NCI-H345 treated with DMSO at 0.1 percent for 48 hours (cell line): Measurements from ENCODE around the gene MPHOSPH9.

ENCODE experiments used
- DNase-seq: peaks from one replicate; lab custom pipeline; 2025; ENCODE audit not compliant: unreplicated experiment; lab: John Stamatoyannopoulos, UW

The MPHOSPH9 gene

GRCh38 chr12:123150275-123150743 lies 82.6 kb downstream of the MPHOSPH9 start:
- DNase-seq: no peak

GRCh38 chr12:123149501-123150274 lies 83.3 kb downstream of the MPHOSPH9 start:
- no peak for DNase-seq

GRCh38 chr12:123149088-123149487 lies 83.9 kb downstream of the MPHOSPH9 start:
- no peak for DNase-seq

- no peak for DNase-seq
These were observed 84.3 kb downstream of the MPHOSPH9 start for GRCh38 chr12:123148655-123149054.

- no peak for DNase-seq
These were observed 84.7 kb downstream of the MPHOSPH9 start for GRCh38 chr12:123148223-123148622.

GRCh38 chr12:123145211-123145610 lies 87.7 kb downstream of the MPHOSPH9 start:
- no peak for DNase-seq

- no peak for DNase-seq
These were observed 89.0 kb downstream of the MPHOSPH9 start for GRCh38 chr12:123143736-123144461.

- peak; percentile 33 for DNase-seq
These were observed 89.8 kb downstream of the MPHOSPH9 start for GRCh38 chr12:123142921-123143735.

- no peak for DNase-seq
These were observed 90.5 kb downstream of the MPHOSPH9 start for GRCh38 chr12:123142518-123142840.

- DNase-seq: no peak
These were observed 91.1 kb downstream of the MPHOSPH9 start for GRCh38 chr12:123141615-123142517.

GRCh38 chr12:123140676-123141614 lies 92.0 kb downstream of the MPHOSPH9 start:
- no peak for DNase-seq

- no peak for DNase-seq
These were observed 92.8 kb downstream of the MPHOSPH9 start for GRCh38 chr12:123139926-123140675.

- DNase-seq: no peak
These were observed 97.3 kb downstream of the MPHOSPH9 start for GRCh38 chr12:123135688-123136087.

GRCh38 chr12:123134826-123135225 lies 98.1 kb downstream of the MPHOSPH9 start:
- no peak for DNase-seq

GRCh38 chr12:123134271-123134671 lies 98.7 kb downstream of the MPHOSPH9 start:
- DNase-seq: no peak

GRCh38 chr12:123133701-123134100 lies 99.2 kb downstream of the MPHOSPH9 start:
- no peak for DNase-seq

- no peak for DNase-seq
These were observed 99.9 kb downstream of the MPHOSPH9 start for GRCh38 chr12:123132951-123133619.

GRCh38 chr12:123131879-123132402 lies 101.0 kb downstream of the MPHOSPH9 start:
- DNase-seq: peak; percentile 96
